ENCODE measurements around the gene CCDC33.

- TF ChIP-seq CTCF (IDR thresholded peaks at IDR 0.05), result peak; percentile 88
- TF ChIP-seq REST (IDR thresholded peaks at IDR 0.05; ENCODE audit: low read depth, low read length), result no peak
- TF ChIP-seq GABPA (IDR thresholded peaks at IDR 0.05; ENCODE audit: low read depth), result no peak
- TF ChIP-seq POLR2AphosphoS5 (IDR thresholded peaks at IDR 0.05; ENCODE audit: low read depth, low read length), result no peak
- TF ChIP-seq FOSL2 (IDR thresholded peaks at IDR 0.05; ENCODE audit: borderline replicate concordance, low read depth), result no peak
- TF ChIP-seq MAX (IDR thresholded peaks at IDR 0.05; ENCODE audit: low read depth), result no peak
- no peak for TF ChIP-seq JUND (IDR thresholded peaks at IDR 0.05)
- TF ChIP-seq RFX5 (IDR thresholded peaks at IDR 0.05; ENCODE audit: low read length), result no peak
- TF ChIP-seq SIN3A (IDR thresholded peaks at IDR 0.05; ENCODE audit: borderline replicate concordance, low read depth, low read length), result no peak
- TF ChIP-seq NRF1 (IDR thresholded peaks at IDR 0.05; ENCODE audit: low read depth, low read length), result no peak
- TF ChIP-seq NFIC (IDR thresholded peaks at IDR 0.05; ENCODE audit: borderline replicate concordance), result no peak
Measured at GRCh38 chr15:74322558-74323180, 86.5 kb downstream of the CCDC33 start.
